Ovary (tissue), 9 donors: Measurements from ENCODE around the gene TBC1D7. TPM values are rescaled to one million over a fixed set of nuclear protein-coding genes. Genes with fewer than 3 reads are reported as not detected.

Experiments
- DNase-seq, 5 donors: peaks; one replicate each; pipeline ENCODE4 v3.0.0-alpha.2; 2019 to 2020
- H3K27ac ChIP-seq, 2 donors: fragments of 200-600 bp; one replicate each; pipeline versions ENCODE4 v1.5.1 to v1.8.0; 2019 to 2022
- H3K27me3 ChIP-seq: fragments of 200-600 bp; one replicate; pipeline ENCODE4 v1.8.0; 2022
- H3K36me3 ChIP-seq: fragments of 200-600 bp; sonication (generic); one replicate; pipeline ENCODE4 v1.5.1; 2019
- H3K4me1 ChIP-seq: one replicate; pipeline ENCODE4 v1.8.1; 2013; ENCODE audit warnings: mild to moderate bottlenecking, moderate library complexity; ENCODE audit not compliant: insufficient read depth
- H3K4me3 ChIP-seq: fragments of 200-600 bp; sonication (generic); one replicate; pipeline ENCODE4 v1.5.1; 2017
- H3K9me3 ChIP-seq, 2 donors: fragments of 200-600 bp in 1 of 2; sonication (generic) in 1 of 2; one replicate each; pipeline versions ENCODE4 v1.5.1 to v1.8.1; 2013 to 2019; ENCODE audit warnings: mild to moderate bottlenecking in 1 of 2, moderate library complexity in 1 of 2
- EP300 ChIP-seq: sonication (generic); formaldehyde crosslinking; IDR thresholded peaks from one replicate; pipeline ENCODE4 v1.6.1; 2017; ENCODE audit warnings: antibody characterized with exemption
- POLR2A ChIP-seq: fragments of 450-650 bp; IDR thresholded peaks from one replicate; pipeline ENCODE4 v1.6.1; 2017; ENCODE audit warnings: antibody characterized with exemption, mild to moderate bottlenecking, moderate library complexity
- WGBS, 3 donors: extraction: QIAGEN DNeasy Blood & Tissue Kit in 1 of 3; methylation state at CpG; one replicate each; pipeline versions ENCODE4 v1.1.5 to v1.1.7; 2013 to 2017; 5-methylcytosine and 5-hydroxymethylcytosine counted together
- intact Hi-C, 4 donors: fragments of 100-400 bp; cut with DNase I; formaldehyde crosslinking; loops; one replicate each; pipeline versions ENCODE4 v1.11.0 to v1.15.1; 2022 to 2023
- polyA plus RNA-seq, 2 donors: library from polyadenylated mRNA; stranded (reverse); fragments of 200-250 nt in 1 of 2; fragments of 350-450 nt in 1 of 2; fragmentation: Illumina TruSeq in 1 of 2; extraction: RNeasy Lipid Tissue Mini Kit (QIAGEN cat#74804) in 1 of 2; gene quantifications; one replicate each; pipeline ENCODE4 v1.2.3, GENCODE V29; 2013 to 2014
- total RNA-seq, 7 donors: library from RNA; depleted of rRNA in 2 of 7; stranded (reverse); fragments of >200 nt in 2 of 7; fragmentation: NEBNext Ultra II Directional in 3 of 7; extraction: Animal tissue kit (Norgen Biotek cat#: 25700) in 3 of 7; gene quantifications; one replicate each; pipeline versions ENCODE4 v1.1.0 to v1.2.4, GENCODE V29; 2016 to 2023
- TF ChIP-seq, protein P1 (sequence below), 3 donors: fragments of 450-650 bp in 2 of 3; fragments of 200-600 bp in 1 of 3; IDR thresholded peaks; one replicate each; pipeline versions ENCODE4 v1.5.1 to v1.8.0; 2016 to 2022; ENCODE audit warnings: antibody characterized with exemption in 3 of 3, mild to moderate bottlenecking in 1 of 3
- donor health status: DM: no; HTN: no; CAD: no; lungs with moderate emphysema.
- donor health status: DM: no; HTN: no; CAD: no.
- donor health status: Bipolar disorder and iron deficiency.
- donor health status: DM: yes; HTN: yes; CAD: no.
- donor health status: DM: no; HTN: no; CAD: no.
- donor health status: DM: yes; HTN: yes; CAD: no.

Gene TBC1D7
- total and polyA plus RNA-seq, 9 donors = 4.7 to 11.9 (median 7.5) TPM

DNA sequence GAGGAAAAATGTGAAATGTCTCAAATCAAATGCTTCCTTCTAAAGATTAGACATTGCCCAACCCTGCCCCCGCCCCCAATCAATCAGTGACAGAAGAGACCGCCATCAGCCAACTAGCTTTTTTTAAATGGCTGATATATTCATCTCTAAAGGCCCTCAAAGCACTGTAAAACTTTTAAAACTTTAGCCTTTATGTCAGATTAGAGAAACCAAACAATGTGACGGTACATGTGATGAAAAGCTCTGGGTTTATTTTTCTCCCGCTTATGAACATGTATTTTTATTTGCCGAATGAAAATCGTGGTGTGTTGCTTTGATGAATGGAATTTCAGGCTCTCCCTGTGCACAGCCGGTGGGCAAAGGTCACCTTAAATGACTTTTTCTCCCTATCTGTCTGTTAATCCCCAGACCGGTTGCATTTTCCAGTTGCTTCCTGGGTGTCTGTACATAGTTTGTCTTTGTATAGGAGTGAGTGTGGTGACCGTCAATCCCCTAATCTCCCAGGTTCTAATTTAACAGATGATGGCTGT lies 38.5 kb downstream of the TBC1D7 start:
- no peaks in the 10 kb centered on the region for H3K36me3 ChIP-seq
- WGBS, 3 donors = 61 to 68% (median 64%) methylated on average over 9 of the region's 9 CpGs
- no peak for DNase-seq
- no peaks in the 10 kb centered on the region for H3K27me3 ChIP-seq
- no peaks in the 10 kb centered on the region for H3K4me1 ChIP-seq
- intact Hi-C loops = no loop called here
- peaks cover 0 to 7% of the 10 kb centered on the region in 2 donors for H3K9me3 ChIP-seq
- no peak overlapping the region for H3K27ac ChIP-seq
- TF ChIP-seq, protein P1, sequence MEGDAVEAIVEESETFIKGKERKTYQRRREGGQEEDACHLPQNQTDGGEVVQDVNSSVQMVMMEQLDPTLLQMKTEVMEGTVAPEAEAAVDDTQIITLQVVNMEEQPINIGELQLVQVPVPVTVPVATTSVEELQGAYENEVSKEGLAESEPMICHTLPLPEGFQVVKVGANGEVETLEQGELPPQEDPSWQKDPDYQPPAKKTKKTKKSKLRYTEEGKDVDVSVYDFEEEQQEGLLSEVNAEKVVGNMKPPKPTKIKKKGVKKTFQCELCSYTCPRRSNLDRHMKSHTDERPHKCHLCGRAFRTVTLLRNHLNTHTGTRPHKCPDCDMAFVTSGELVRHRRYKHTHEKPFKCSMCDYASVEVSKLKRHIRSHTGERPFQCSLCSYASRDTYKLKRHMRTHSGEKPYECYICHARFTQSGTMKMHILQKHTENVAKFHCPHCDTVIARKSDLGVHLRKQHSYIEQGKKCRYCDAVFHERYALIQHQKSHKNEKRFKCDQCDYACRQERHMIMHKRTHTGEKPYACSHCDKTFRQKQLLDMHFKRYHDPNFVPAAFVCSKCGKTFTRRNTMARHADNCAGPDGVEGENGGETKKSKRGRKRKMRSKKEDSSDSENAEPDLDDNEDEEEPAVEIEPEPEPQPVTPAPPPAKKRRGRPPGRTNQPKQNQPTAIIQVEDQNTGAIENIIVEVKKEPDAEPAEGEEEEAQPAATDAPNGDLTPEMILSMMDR (IDR thresholded peaks at IDR 0.05) = no peak
- TF ChIP-seq EP300 = no peak
- no peak for TF ChIP-seq POLR2A
- no peak overlapping the region for H3K4me3 ChIP-seq

DNA sequence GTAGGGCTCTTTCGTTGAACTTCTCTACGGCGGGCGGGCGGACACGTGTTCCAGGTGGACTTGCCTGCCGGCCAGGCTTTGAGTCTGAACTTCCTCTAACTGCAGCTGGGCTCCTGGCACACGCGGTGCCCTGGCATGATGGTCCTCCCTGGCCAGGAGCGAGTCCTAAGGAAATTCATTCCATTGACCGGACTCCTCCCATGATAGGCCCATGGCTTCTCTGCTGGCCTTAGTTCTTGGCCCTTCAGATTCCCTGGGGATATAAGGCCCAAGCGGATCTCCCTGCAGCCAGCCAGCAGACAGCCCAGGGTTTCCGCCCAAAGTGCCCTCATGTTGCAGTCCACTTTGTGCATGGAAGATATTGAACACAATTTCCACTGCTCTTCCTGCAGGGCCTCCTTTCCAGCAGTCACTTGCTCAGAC lies 39.4 kb downstream of the TBC1D7 start:
- H3K9me3 ChIP-seq = peaks cover 0 to 7% of the 10 kb centered on the region in 2 donors
- DNase-seq = no peak
- intact Hi-C loops = no loop called here
- no peaks in the 10 kb centered on the region for H3K27me3 ChIP-seq
- no peak overlapping the region for H3K27ac ChIP-seq
- 88 to 93% (median 93%) methylated on average over 13 of the region's 13 CpGs for WGBS, 3 donors
- H3K4me1 ChIP-seq = no peaks in the 10 kb centered on the region
- no peak overlapping the region for H3K4me3 ChIP-seq
- TF ChIP-seq, protein P1 (IDR thresholded peaks at IDR 0.05) = no peak
- TF ChIP-seq POLR2A = no peak
- H3K36me3 ChIP-seq = no peaks in the 10 kb centered on the region

DNA sequence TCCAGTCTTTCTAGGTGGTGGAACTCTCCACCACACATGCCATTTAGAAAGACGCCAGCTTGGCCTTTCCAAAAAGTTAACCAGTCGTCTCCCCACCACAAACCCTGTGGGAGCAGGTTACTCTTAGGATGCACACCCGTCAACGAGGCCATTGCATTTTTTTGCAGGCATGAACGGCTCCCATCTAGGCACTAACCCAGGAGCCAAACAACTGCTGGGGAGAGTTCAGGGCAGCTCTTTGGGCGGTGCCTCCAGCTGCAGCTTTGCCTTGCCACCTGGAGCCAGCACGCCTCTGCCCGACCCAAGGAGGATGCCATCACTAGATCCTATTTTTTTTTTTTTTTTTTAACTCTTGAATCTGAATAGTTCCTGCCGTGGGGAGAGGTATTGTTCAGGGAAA lies 39.9 kb downstream of the TBC1D7 start:
- Histone ChIP-seq H3K9me3 (peaks cover 0 to 7% of the 10 kb centered on the region in 2 donors), H3K4me3 (no peak overlapping the region), H3K27me3 (no peaks in the 10 kb centered on the region), H3K27ac (no peak overlapping the region), H3K36me3 (no peaks in the 10 kb centered on the region), H3K4me1 (no peaks in the 10 kb centered on the region)
- DNase-seq = no peak
- WGBS, 3 donors = 85 to 96% (median 96%) methylated on average over 9 of the region's 9 CpGs
- intact Hi-C loops = no loop called here
- TF ChIP-seq, protein P1 (IDR thresholded peaks at IDR 0.05) = no peak
- no peak for TF ChIP-seq POLR2A
- no peak for TF ChIP-seq EP300

DNA sequence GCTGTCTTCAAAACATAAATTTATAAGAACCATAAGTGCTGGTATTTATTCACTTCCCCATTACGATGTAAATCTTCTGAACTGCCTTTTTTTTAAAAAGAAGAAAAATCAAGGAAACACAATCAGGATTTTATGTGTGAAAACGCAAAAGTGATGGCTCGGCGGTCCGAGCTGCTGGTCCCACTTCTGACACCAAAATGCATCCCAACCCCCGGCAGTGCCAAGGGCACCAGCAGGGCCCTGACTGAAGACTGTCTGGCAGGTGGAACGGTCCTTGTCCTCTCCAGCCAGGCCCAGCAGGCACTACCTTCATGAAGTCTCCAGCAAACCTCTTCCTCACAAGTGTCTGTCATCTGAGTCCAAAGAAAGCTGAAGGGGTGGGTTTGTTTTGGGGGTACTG lies 41.2 kb downstream of the TBC1D7 start:
- Histone ChIP-seq H3K27me3 (no peaks in the 10 kb centered on the region), H3K27ac (no peak overlapping the region), H3K36me3 (no peaks in the 10 kb centered on the region), H3K4me1 (no peaks in the 10 kb centered on the region), H3K9me3 (peaks cover 0 to 7% of the 10 kb centered on the region in 2 donors), H3K4me3 (no peak overlapping the region)
- intact Hi-C loops = no loop called here
- DNase-seq = no peak
- 95 to 98% (median 96%) methylated on average over 7 of the region's 7 CpGs for WGBS, 3 donors
- TF ChIP-seq POLR2A (no peak), EP300 (no peak)
- TF ChIP-seq, protein P1 (IDR thresholded peaks at IDR 0.05) = no peak
